PC-9 (cell line): ENCODE measurements around the gene ZNF362. TPM values are rescaled to one million over a fixed set of nuclear protein-coding genes. Genes with fewer than 3 reads are reported as not detected.
A peak's percentile ranks its signal among the peaks of the same experiment; 100 is the strongest.

Experiments used
- BruUV-seq: library from RNA; stranded (reverse); fragments of 400-500 nt; replicated peaks from 2 replicates; lab custom pipeline; 2021; lab: Mats Ljungman, UMichigan
- CTCF ChIA-PET: fragments of 300-600 bp; sonication (Branson Sonifier 250); formaldehyde crosslinking; loops from one replicate; lab custom pipeline; 2022; ENCODE audit warnings: antibody characterized with exemption; lab: Charles Lee
- POLR2A ChIA-PET: fragments of 300-600 bp; sonication (Branson Sonifier 250); formaldehyde crosslinking; loops from one replicate; lab custom pipeline; 2022; ENCODE audit warnings: antibody characterized with exemption; ENCODE audit not compliant: unreplicated experiment; lab: Charles Lee
- DNase-seq, 2 experiments: peaks; one replicate each; pipeline versions ENCODE4 v3.0.0 to v3.0.0-alpha.2; 2015 to 2022; ENCODE audit warnings: mixed read lengths in 1 of 2
- H2AFZ ChIP-seq: fragments of 200-600 bp; sonication (generic); 2 replicates; pipeline ENCODE4 v1.8.1; 2017; ENCODE audit warnings: antibody characterized with exemption
- H3F3A ChIP-seq: fragments of 200-600 bp; sonication (generic); 2 replicates; pipeline ENCODE4 v1.8.1; 2017; ENCODE audit warnings: antibody characterized with exemption, mild to moderate bottlenecking, low read depth; ENCODE audit not compliant: insufficient read depth
- H3K27ac ChIP-seq: fragments of 200-600 bp; sonication (generic); 2 replicates; pipeline ENCODE4 v1.6.1; 2016; ENCODE audit warnings: mixed run types
- H3K27me3 ChIP-seq: fragments of 200-600 bp; sonication (generic); 2 replicates; pipeline ENCODE4 v1.6.1; 2016; ENCODE audit warnings: low read depth, mixed run types; ENCODE audit not compliant: insufficient read depth
- H3K36me3 ChIP-seq: fragments of 200-600 bp; sonication (generic); 2 replicates; pipeline ENCODE4 v1.6.1; 2016; ENCODE audit warnings: low read depth, mixed run types
- H3K4me1 ChIP-seq: fragments of 200-600 bp; sonication (generic); replicated peaks from 2 replicates; pipeline ENCODE4 v1.6.1; 2016; ENCODE audit warnings: mixed run types; ENCODE audit not compliant: insufficient read depth
- H3K4me2 ChIP-seq: fragments of 200-600 bp; sonication (generic); 2 replicates; pipeline ENCODE4 v1.6.1; 2017; ENCODE audit warnings: mixed run types
- H3K4me3 ChIP-seq: fragments of 200-600 bp; sonication (generic); 2 replicates; pipeline ENCODE4 v1.6.1; 2016; ENCODE audit warnings: mixed run types
- H3K79me2 ChIP-seq: fragments of 200-600 bp; sonication (generic); 2 replicates; pipeline ENCODE4 v1.6.1; 2017; ENCODE audit warnings: low read depth, mixed run types
- H3K9me2 ChIP-seq: fragments of 200-600 bp; sonication (generic); 2 replicates; pipeline ENCODE4 v1.8.1; 2017; ENCODE audit warnings: mild to moderate bottlenecking; ENCODE audit not compliant: insufficient read depth
- H3K9me3 ChIP-seq: fragments of 200-600 bp; sonication (generic); 2 replicates; pipeline ENCODE4 v1.8.1; 2016; ENCODE audit warnings: low read depth; ENCODE audit not compliant: insufficient read depth
- H4K20me1 ChIP-seq: fragments of 200-600 bp; sonication (generic); 2 replicates; pipeline ENCODE4 v1.8.1; 2017; ENCODE audit not compliant: insufficient read depth
- CTCF ChIP-seq: fragments of 200-600 bp; sonication (generic); conservative IDR thresholded peaks from 2 replicates; pipeline ENCODE4 v1.6.1; 2017; ENCODE audit warnings: mixed run types, antibody characterized with exemption, mild to moderate bottlenecking, moderate library complexity
- EZH2 ChIP-seq: fragments of 200-600 bp; sonication (generic); IDR thresholded peaks from 2 replicates; pipeline ENCODE4 v1.8.0; 2017; ENCODE audit warnings: antibody characterized with exemption, low read depth
- intact Hi-C: fragments of 100-400 bp; cut with micrococcal nuclease; formaldehyde crosslinking; loops from one replicate; pipeline ENCODE4 v1.10.0; 2022; ENCODE audit not compliant: unreplicated experiment
- total RNA-seq: library from RNA; stranded (reverse); gene quantifications from 2 replicates; pipeline ENCODE4 v1.2.3, GENCODE V29; 2021

Gene ZNF362
- total RNA-seq, 1 experiment from 2014 or later = 33.1 TPM

- TF ChIP-seq CTCF = no peak
- TF ChIP-seq EZH2 = no peak
- Histone ChIP-seq H3K4me2 (no peak overlapping the region), H3K9me3 (no peaks in the 10 kb centered on the region), H3K27me3 (no peaks in the 10 kb centered on the region), H3K4me1 (0 out of 2 replicates have a peak, but pooled peaks cover 4% of the 10 kb centered on the region), H4K20me1 (peaks cover 83% of the 10 kb centered on the region), H3K36me3 (peaks cover 69% of the 10 kb centered on the region), H2AFZ (no peak overlapping the region), H3F3A (peaks cover 43% of the 10 kb centered on the region), H3K27ac (no peak overlapping the region), H3K79me2 (peaks cover 60% of the 10 kb centered on the region), H3K4me3 (no peak overlapping the region), H3K9me2 (no peaks in the 10 kb centered on the region)
- ChIA-PET POLR2A (no interaction called here), CTCF (interaction anchor here (0.5 kb wide), 1 partner anchor 857 kb away, joined by 7 read pairs; no protein-coding TSS in a partner anchor)
- BruUV-seq = no TSS peak
- DNase-seq = no peak
- intact Hi-C loops = no loop called here
Observed at GRCh38 chr1:33332881-33333280, 76.6 kb downstream of the ZNF362 start.

GRCh38 chr1:33334081-33334552, 77.8 kb downstream of the ZNF362 start:
- intact Hi-C loops = no loop called here
- Histone ChIP-seq H3K36me3 (peaks cover 58% of the 10 kb centered on the region), H2AFZ (no peak overlapping the region), H3K27ac (no peak overlapping the region), H3K4me1 (0 out of 2 replicates have a peak, but pooled peaks cover 5% of the 10 kb centered on the region), H3K4me3 (no peak overlapping the region), H3K4me2 (no peak overlapping the region), H3K27me3 (no peaks in the 10 kb centered on the region), H3K9me2 (no peaks in the 10 kb centered on the region), H3K79me2 (peaks cover 72% of the 10 kb centered on the region), H3K9me3 (no peaks in the 10 kb centered on the region), H3F3A (peaks cover 39% of the 10 kb centered on the region), H4K20me1 (peaks cover 85% of the 10 kb centered on the region)
- POLR2A ChIA-PET = no interaction called here
- TF ChIP-seq CTCF (no peak), EZH2 (no peak)
- DNase-seq = no peak
- CTCF ChIA-PET = no interaction called here
- no TSS peak for BruUV-seq

- H4K20me1 ChIP-seq = peaks cover 90% of the 10 kb centered on the region
- H3K79me2 ChIP-seq = peaks cover 81% of the 10 kb centered on the region
- BruUV-seq = no TSS peak
- ChIA-PET CTCF (interaction anchor here (0.6 kb wide), 1 partner anchor 120 kb away, joined by 10 read pairs; no protein-coding TSS in a partner anchor), POLR2A (no interaction called here)
- peaks cover 56% of the 10 kb centered on the region for H3K36me3 ChIP-seq
- 0 out of 2 replicates have a peak, but pooled peaks cover 6% of the 10 kb centered on the region for H3K4me1 ChIP-seq
- no peaks in the 10 kb centered on the region for H3K9me3 ChIP-seq
- H3K4me3 ChIP-seq = no peak overlapping the region
- TF ChIP-seq EZH2 (no peak), CTCF (no peak)
- intact Hi-C loops = no loop called here
- H3K27me3 ChIP-seq = no peaks in the 10 kb centered on the region
- H3K4me2 ChIP-seq = no peak overlapping the region
- H3K9me2 ChIP-seq = no peaks in the 10 kb centered on the region
- no peak for DNase-seq
- no peak overlapping the region for H2AFZ ChIP-seq
- H3F3A ChIP-seq = peaks cover 37% of the 10 kb centered on the region
- H3K27ac ChIP-seq = peak overlapping the region; percentile 3; the same call in 1 of the 2 replicates
Observed at GRCh38 chr1:33335020-33335419, 78.7 kb downstream of the ZNF362 start.
